HepG2 (cell line): Measurements from ENCODE around the gene ODC1. TPM values are rescaled to one million over a fixed set of nuclear protein-coding genes. Genes with fewer than 3 reads are reported as not detected.

Experiments used
- CHCHD3 ChIP-seq: sonication (generic); formaldehyde crosslinking; IDR thresholded peaks from 2 replicates; pipeline ENCODE4 v1.8.0; 2022; ENCODE audit warnings: mild to moderate bottlenecking, missing genetic modification reagents, moderate library complexity
- EZH2 ChIP-seq: conservative IDR thresholded peaks from 2 replicates; pipeline ENCODE4 v1.6.1; 2012; ENCODE audit warnings: mild to moderate bottlenecking, low read depth, low read length, moderate library complexity
- KAT2B ChIP-seq: fragments of 150-350 bp; IDR thresholded peaks from 2 replicates; pipeline ENCODE4 v1.6.1; 2014; ENCODE audit warnings: low read depth, low read length, borderline replicate concordance
- MED13 ChIP-seq: sonication (generic); formaldehyde crosslinking; IDR thresholded peaks from 2 replicates; pipeline ENCODE4 v1.5.0; 2020; ENCODE audit warnings: missing genetic modification reagents
- PRPF4 ChIP-seq: fragments of 200-400 bp; formaldehyde crosslinking; IDR thresholded peaks from 2 replicates; pipeline ENCODE4 v1.6.1; 2016; ENCODE audit warnings: low read length, low read depth; ENCODE audit not compliant: poor library complexity, severe bottlenecking
- RXRA ChIP-seq: sonication (generic); formaldehyde crosslinking; IDR thresholded peaks from 2 replicates; pipeline ENCODE4 v1.5.1; 2020; ENCODE audit warnings: missing genetic modification reagents
- RXRB ChIP-seq: IDR thresholded peaks from 2 replicates; pipeline ENCODE4 v1.6.1; 2016; ENCODE audit warnings: borderline replicate concordance, missing genetic modification reagents, missing compliant biosample characterization
- SSRP1 ChIP-seq: IDR thresholded peaks from 2 replicates; pipeline ENCODE4 v1.6.1; 2016; ENCODE audit warnings: control low read depth
- TAF15 ChIP-seq: fragments of 200-400 bp; formaldehyde crosslinking; IDR thresholded peaks from one replicate; pipeline ENCODE4 v1.6.1; 2018; ENCODE audit warnings: mild to moderate bottlenecking, low read depth, low read length; ENCODE audit not compliant: poor library complexity, severe bottlenecking
- TBX2 ChIP-seq: sonication (generic); formaldehyde crosslinking; IDR thresholded peaks from 2 replicates; pipeline ENCODE4 v1.5.0; 2020; ENCODE audit warnings: missing genetic modification reagents, mild to moderate bottlenecking, borderline replicate concordance
- ZNF24 ChIP-seq: fragments of 450-650 bp; IDR thresholded peaks from 2 replicates; pipeline ENCODE4 v1.6.1; 2017; ENCODE audit warnings: antibody characterized with exemption, mild to moderate bottlenecking
- ZNF326 ChIP-seq: sonication (generic); formaldehyde crosslinking; IDR thresholded peaks from 2 replicates; pipeline ENCODE4 v1.4.0; 2020; ENCODE audit warnings: missing genetic modification reagents, borderline replicate concordance
- ZNF549 ChIP-seq: sonication (generic); formaldehyde crosslinking; IDR thresholded peaks from 2 replicates; pipeline ENCODE4 v1.5.0; 2020; ENCODE audit warnings: missing genetic modification reagents
- ZNF790 ChIP-seq: sonication (generic); formaldehyde crosslinking; IDR thresholded peaks from 2 replicates; pipeline ENCODE4 v1.8.0; 2022; ENCODE audit warnings: missing genetic modification reagents, mild to moderate bottlenecking, borderline replicate concordance
- ZZZ3 ChIP-seq: sonication (generic); formaldehyde crosslinking; IDR thresholded peaks from 2 replicates; pipeline ENCODE4 v1.4.0; 2020; ENCODE audit warnings: missing genetic modification reagents, mild to moderate bottlenecking, borderline replicate concordance
- polyA plus RNA-seq, 8 experiments: library from polyadenylated mRNA; depleted of rRNA in 3 of 8; stranded (reverse) in 7 of 8; unstranded in 1 of 8; fragments of >200 nt; fragmentation: Illumina TruSeq in 4 of 8; extraction: Trizol in 4 of 8; gene quantifications; 2 replicates each; pipeline versions ENCODE4 v1.2.1 to v1.2.3, GENCODE V29; 2011 to 2016; ENCODE audit warnings: low read depth in 4 of 8, missing spikeins in 1 of 8, mixed read lengths in 1 of 8; ENCODE audit not compliant: insufficient read depth in 1 of 8
- total RNA-seq, 5 experiments: library from RNA; depleted of rRNA; stranded (reverse); fragments of >200 nt; fragmentation: Illumina TruSeq; extraction: Trizol; gene quantifications; 2 replicates each; pipeline ENCODE4 v1.2.3, GENCODE V29; 2016; ENCODE audit warnings: low read depth in 1 of 5
- TF ChIP-seq, protein P1 (sequence below): sonication (generic); formaldehyde crosslinking; IDR thresholded peaks from 2 replicates; pipeline ENCODE4 v1.4.0; 2020; ENCODE audit warnings: missing genetic modification reagents
- TF ChIP-seq, protein P2 (sequence below): sonication (generic); formaldehyde crosslinking; IDR thresholded peaks from 2 replicates; pipeline ENCODE4 v1.4.0; 2020; ENCODE audit warnings: missing genetic modification reagents
- TF ChIP-seq, protein P3 (sequence below): sonication (generic); formaldehyde crosslinking; IDR thresholded peaks from 2 replicates; pipeline ENCODE4 v1.8.0; 2022; ENCODE audit warnings: missing genetic modification reagents, mild to moderate bottlenecking, borderline replicate concordance
- TF ChIP-seq, protein P4 (sequence below): sonication (generic); formaldehyde crosslinking; IDR thresholded peaks from 2 replicates; pipeline ENCODE4 v1.5.1; 2020; ENCODE audit warnings: mild to moderate bottlenecking, missing genetic modification reagents
- TF ChIP-seq, protein P5 (sequence below): sonication (generic); formaldehyde crosslinking; IDR thresholded peaks from 2 replicates; pipeline ENCODE4 v1.4.0; 2020; ENCODE audit warnings: low read depth, mild to moderate bottlenecking, missing genetic modification reagents

Gene ODC1
- total and polyA plus RNA-seq, 2 of the 13 experiments (the other 11 are each of a cell fraction or from before 2014, with no cell fraction given), result 142 to 371 TPM

DNA sequence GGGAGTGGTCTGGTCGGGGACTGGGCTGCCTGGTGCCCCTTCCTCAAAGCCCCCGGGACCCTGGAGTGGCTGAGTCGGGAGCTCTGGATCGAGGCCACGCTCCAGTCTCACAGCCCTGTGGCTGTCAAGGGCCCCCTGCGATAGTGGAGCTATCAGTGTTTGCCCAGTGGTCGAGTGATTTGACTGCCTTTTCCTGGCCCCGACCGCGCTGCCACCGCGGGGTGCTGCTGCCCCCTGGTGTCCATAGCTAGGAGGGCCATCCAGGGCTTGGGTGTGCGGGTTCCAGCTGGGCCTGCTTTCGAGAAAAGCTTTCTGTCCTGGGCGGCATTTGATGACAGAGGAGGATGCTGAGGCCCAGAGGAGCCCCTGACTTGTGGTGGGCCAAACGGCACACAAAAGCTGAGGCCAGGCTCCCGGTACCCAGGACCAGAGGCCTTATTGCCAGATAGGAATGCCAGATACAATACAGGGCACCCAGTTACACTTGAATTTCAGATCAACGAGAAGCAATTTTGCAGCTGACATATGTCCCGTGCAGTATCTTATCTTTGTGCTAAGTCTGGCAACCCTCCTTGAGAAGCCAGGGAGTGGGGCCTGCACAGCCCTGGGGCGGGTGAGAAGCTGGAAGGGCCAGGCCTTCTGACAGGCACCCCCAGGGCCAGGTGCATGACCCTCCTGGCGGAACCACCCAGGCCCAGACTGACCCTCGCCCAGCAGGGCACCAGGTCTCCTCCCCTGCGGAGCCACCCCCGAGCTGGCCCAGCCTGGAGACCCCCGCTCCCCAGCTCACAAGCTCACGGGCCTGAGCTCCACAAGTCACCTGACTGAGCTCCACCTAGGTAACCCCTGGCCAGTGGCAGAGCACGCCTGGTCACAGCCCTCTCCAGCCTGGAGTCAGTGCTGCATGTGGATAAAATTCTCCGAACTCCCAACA lies 13.0 kb downstream of the ODC1 start (continued):
- TF ChIP-seq, protein P1, sequence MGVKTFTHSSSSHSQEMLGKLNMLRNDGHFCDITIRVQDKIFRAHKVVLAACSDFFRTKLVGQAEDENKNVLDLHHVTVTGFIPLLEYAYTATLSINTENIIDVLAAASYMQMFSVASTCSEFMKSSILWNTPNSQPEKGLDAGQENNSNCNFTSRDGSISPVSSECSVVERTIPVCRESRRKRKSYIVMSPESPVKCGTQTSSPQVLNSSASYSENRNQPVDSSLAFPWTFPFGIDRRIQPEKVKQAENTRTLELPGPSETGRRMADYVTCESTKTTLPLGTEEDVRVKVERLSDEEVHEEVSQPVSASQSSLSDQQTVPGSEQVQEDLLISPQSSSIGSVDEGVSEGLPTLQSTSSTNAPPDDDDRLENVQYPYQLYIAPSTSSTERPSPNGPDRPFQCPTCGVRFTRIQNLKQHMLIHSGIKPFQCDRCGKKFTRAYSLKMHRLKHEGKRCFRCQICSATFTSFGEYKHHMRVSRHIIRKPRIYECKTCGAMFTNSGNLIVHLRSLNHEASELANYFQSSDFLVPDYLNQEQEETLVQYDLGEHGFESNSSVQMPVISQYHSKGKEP (CRISPR knock-in tag), result 0 out of 2 replicates have a peak, but pooled peaks have one; percentile 64
- TF ChIP-seq ZNF549 (CRISPR knock-in tag), result no peak
- TF ChIP-seq RXRA (CRISPR knock-in tag), result peak; percentile 67
- TF ChIP-seq, protein P2, sequence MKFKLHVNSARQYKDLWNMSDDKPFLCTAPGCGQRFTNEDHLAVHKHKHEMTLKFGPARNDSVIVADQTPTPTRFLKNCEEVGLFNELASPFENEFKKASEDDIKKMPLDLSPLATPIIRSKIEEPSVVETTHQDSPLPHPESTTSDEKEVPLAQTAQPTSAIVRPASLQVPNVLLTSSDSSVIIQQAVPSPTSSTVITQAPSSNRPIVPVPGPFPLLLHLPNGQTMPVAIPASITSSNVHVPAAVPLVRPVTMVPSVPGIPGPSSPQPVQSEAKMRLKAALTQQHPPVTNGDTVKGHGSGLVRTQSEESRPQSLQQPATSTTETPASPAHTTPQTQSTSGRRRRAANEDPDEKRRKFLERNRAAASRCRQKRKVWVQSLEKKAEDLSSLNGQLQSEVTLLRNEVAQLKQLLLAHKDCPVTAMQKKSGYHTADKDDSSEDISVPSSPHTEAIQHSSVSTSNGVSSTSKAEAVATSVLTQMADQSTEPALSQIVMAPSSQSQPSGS (CRISPR knock-in tag), result peak; percentile 65; the same call in 1 of the 2 replicates
- no peak for TF ChIP-seq MED13 (CRISPR knock-in tag)
- TF ChIP-seq KAT2B, result no peak
- no peak for TF ChIP-seq ZZZ3 (CRISPR knock-in tag)
- peak; percentile 60; the same call in 1 of the 2 replicates for TF ChIP-seq RXRB (CRISPR knock-in tag)
- no peak for TF ChIP-seq ZNF24
- TF ChIP-seq EZH2, result no peak
- no peak for TF ChIP-seq ZNF326
- TF ChIP-seq, protein P3, sequence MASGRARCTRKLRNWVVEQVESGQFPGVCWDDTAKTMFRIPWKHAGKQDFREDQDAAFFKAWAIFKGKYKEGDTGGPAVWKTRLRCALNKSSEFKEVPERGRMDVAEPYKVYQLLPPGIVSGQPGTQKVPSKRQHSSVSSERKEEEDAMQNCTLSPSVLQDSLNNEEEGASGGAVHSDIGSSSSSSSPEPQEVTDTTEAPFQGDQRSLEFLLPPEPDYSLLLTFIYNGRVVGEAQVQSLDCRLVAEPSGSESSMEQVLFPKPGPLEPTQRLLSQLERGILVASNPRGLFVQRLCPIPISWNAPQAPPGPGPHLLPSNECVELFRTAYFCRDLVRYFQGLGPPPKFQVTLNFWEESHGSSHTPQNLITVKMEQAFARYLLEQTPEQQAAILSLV (CRISPR knock-in tag), result no peak
- TF ChIP-seq TAF15, result no peak
- TF ChIP-seq PRPF4, result no peak
- no peak for TF ChIP-seq CHCHD3 (CRISPR knock-in tag)
- no peak for TF ChIP-seq SSRP1 (CRISPR knock-in tag)
- TF ChIP-seq ZNF790 (CRISPR knock-in tag), result no peak
- TF ChIP-seq, protein P4, sequence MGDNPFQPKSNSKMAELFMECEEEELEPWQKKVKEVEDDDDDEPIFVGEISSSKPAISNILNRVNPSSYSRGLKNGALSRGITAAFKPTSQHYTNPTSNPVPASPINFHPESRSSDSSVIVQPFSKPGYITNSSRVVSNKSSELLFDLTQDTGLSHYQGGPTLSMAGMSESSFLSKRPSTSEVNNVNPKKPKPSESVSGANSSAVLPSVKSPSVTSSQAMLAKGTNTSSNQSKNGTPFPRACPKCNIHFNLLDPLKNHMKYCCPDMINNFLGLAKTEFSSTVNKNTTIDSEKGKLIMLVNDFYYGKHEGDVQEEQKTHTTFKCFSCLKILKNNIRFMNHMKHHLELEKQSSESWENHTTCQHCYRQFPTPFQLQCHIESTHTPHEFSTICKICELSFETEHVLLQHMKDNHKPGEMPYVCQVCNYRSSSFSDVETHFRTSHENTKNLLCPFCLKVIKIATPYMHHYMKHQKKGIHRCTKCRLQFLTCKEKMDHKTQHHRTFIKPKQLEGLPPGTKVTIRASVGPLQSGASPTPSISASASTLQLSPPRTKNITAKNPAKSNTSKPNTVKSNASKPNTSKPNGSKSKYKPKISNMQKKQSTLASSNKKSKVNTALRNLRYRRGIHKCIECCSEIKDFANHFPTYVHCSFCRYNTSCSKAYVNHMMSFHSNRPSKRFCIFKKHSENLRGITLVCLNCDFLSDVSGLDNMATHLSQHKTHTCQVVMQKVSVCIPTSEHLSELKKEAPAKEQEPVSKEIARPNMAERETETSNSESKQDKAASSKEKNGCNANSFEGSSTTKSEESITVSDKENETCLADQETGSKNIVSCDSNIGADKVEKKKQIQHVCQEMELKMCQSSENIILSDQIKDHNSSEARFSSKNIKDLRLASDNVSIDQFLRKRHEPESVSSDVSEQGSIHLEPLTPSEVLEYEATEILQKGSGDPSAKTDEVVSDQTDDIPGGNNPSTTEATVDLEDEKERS (CRISPR knock-in tag), result no peak
- peak; percentile 57; the same call in 1 of the 2 replicates for TF ChIP-seq TBX2
- TF ChIP-seq, protein P5, sequence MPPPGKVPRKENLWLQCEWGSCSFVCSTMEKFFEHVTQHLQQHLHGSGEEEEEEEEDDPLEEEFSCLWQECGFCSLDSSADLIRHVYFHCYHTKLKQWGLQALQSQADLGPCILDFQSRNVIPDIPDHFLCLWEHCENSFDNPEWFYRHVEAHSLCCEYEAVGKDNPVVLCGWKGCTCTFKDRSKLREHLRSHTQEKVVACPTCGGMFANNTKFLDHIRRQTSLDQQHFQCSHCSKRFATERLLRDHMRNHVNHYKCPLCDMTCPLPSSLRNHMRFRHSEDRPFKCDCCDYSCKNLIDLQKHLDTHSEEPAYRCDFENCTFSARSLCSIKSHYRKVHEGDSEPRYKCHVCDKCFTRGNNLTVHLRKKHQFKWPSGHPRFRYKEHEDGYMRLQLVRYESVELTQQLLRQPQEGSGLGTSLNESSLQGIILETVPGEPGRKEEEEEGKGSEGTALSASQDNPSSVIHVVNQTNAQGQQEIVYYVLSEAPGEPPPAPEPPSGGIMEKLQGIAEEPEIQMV (CRISPR knock-in tag), result peak; percentile 74; the same call in 1 of the 2 replicates
